IPS-18c (cell line): ENCODE results near the gene KIRREL3.

Source experiments
- H3K4me3 ChIP-seq: 2 replicates; pipeline ENCODE4 v1.7.0; 2013; ENCODE audit warnings: low read depth, mild to moderate bottlenecking, low read length, moderate library complexity; ENCODE audit not compliant: insufficient read depth
- H3K9me3 ChIP-seq: one replicate; pipeline ENCODE4 v1.6.1; 2013; ENCODE audit warnings: mild to moderate bottlenecking, low read length, moderate library complexity; ENCODE audit not compliant: control insufficient read depth, insufficient read depth

KIRREL3 gene

DNA sequence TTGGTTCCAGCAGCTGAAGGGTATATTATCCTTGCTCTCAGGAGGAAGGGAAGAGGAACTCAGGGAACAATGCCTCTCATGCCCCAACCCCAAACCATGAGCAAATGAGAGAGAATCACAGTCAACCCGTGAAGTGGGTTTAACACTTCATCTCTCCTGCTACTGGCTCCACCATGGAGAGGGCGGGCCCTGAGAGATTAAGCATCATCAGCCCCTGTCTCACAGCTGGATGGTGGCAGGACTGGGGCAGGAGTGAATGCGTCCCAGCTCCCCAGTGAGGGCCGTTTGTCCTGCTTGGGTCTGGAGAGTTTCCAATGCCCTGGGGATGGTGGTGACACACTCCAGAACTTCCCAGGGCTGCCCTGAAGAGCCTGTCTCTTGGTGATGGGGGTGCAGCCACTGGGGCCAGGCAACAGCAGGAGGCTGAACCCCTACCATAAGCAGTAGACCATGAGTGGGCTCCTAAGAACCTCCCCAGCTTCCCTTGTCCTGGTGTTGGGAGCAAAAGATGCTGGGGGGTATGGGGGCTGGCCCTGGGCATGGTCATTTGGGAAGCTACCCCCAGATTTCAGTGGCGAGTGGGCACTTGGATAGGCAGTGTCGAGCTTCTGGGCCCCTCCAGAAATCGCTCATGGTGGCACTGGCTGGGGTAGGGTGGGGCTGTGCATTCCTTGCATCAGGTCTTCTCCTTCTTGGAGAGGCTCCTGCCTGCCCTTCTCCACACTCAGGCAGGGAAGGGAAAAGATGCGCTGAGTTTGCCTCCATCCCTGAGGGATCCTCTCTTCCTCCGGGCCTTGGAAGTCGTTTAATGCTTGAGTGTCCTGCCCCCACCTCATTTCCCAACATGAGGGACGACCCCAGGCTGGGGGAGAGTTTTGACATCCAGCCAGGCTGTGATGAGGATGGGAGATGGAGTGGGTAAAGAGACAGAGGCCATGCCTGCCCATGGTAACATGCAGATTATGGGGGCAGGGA, 487.5 kb downstream of the KIRREL3 start:
- H3K9me3 ChIP-seq = no peaks in the 10 kb centered on the region
- no peak overlapping the region for H3K4me3 ChIP-seq

DNA sequence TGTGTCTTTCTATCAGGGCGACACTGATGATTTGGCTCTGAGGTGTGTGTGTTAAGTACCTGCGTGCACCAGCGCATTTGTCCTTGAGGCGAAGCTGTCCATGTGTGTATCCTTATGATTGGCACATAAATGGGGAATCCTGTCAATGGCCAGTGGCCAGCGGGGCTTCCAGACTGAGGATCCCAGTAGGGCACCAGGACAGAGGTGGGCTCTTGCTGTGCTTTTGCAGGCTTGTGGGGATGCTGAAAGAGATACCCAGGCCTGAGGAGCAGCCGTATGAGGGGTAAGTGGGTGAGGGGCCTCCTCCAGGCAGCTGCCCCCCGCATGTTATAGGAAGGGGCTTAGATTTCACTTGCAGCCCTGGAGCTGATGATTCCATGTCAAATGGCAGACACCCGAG, 488.3 kb downstream of the KIRREL3 start:
- H3K4me3 ChIP-seq = no peak overlapping the region
- H3K9me3 ChIP-seq = peaks cover 3% of the 10 kb centered on the region

DNA sequence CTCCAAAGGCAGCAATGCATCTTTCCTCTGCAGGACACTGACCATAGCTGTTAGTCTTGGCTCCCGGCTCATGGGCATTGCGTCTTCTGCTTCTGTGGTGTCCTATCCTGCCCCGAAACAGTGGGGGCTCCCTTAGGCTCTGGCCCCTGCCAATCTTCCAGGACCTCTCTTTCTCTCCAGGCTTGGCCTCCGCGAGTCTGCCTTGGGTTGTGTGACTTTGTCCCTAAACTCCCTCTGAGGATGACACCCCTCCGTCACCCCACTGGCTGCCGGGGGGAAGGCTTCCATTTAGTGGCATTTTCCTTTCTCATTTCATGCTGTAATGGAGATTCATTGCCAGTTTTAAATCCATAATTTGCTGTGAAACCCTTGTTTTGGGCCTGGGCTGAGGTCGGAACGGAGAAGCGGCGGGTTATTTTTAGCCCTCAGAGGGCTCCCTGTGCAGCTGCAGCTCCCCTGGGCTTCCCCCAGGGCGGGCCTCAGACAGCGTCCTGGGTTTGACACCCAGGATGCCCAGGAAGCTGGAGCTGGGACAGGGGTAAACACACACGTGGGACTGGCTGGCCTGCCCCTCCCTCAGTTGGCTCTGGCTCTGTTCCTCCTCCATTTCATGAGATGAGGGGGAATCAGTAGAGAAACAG, 489.0 kb downstream of the KIRREL3 start:
- H3K4me3 ChIP-seq = no peak overlapping the region
- H3K9me3 ChIP-seq = peaks cover 8% of the 10 kb centered on the region

DNA sequence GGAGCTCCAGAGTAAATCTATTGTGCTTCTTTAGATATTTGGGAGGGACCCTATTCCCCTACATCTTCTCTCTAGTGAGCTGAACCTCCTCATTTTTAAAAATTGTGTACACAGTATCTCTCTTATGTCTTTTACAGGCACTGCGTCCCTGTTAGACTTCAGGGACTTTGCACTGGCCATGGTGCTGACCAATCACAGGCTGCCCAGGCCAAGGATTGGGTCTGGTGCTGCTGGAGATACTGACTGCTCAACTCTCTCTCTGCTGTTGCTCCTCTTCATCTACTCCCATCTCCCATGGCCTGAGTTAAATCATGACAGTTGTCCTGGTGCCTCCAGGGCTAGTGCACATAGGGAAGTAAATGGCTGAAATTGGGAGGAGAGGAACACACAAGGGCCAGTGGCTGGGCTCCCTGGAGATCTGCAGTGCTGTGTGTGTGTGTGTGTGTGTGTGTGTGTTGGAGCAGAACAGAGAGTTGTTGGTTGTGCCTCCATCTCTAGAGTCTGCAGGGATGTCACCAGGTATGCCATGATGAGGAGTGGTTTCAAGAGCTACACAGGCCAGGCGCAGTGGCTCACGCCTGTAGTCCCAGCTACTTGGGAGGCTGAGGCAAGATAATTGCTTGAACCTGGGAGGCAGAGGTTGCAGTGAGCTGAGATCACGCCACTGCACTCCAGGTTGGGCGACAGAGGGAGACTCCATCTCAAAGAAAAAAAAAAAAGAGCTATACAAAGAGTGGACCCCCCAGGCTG, 489.8 kb downstream of the KIRREL3 start:
- H3K9me3 ChIP-seq = peaks cover 8% of the 10 kb centered on the region

DNA sequence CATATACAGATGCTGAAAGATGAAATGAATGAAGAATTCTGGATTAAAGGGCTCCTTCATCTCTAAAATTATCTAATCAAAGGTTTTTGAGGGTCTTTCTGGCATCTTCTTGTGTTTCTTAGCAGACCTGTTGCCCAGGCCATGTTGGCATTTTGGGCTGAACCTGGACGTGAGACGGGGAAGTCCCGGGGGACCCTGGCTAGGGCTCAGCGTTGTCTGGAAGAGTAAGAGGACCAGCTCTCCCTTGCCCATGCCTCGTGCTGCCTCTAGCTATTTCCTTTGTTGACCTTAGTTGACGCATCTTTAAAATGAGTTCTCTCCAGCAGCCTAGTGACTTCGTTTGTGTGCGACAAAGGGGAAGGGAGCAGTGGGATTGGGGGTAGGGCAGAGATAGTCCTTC, 492.9 kb downstream of the KIRREL3 start:
- H3K9me3 ChIP-seq = peaks cover 8% of the 10 kb centered on the region
- H3K4me3 ChIP-seq = no peak overlapping the region

More for the DNA sequence above, 489.8 kb downstream of the KIRREL3 start:
- no peak overlapping the region for H3K4me3 ChIP-seq

DNA sequence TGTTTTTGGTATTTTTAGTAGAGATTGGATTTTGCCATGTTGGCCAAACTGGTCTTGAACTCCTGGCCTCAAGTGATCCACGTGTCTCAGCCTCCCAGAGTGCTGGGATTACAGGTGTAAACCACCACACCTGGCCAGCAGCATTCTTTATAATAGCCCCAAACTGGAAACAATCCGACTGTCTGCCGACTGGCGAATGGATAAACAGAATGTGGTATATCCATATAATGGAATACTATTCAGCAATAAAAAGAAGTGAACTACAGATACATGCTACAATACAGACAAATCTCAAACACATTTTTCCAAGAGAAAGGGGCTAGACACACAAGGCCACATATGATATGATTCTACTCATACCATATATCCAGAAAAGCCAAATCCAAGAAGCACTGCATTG, 493.8 kb downstream of the KIRREL3 start:
- H3K9me3 ChIP-seq = peaks cover 8% of the 10 kb centered on the region
- H3K4me3 ChIP-seq = no peak overlapping the region

DNA sequence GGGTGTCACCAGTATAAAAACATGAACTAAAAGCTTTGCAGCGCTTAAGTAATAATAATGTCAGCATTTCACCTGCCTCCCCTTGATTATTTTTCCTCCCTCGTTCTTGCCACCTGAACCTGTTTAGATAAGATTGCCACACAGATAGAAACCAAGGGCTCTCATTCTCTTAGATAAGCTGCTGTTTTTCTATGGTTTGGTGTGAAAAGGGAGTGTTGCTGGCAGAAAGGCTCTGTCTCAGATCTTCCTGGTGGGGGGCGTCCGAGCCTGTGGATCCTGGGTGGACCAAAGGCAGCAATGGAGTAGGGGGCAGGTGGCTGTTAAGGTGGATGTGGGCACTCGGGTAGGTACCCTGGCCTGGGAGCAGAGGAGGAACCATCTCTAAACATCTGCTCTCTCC, 497.6 kb downstream of the KIRREL3 start:
- no peak overlapping the region for H3K4me3 ChIP-seq
- H3K9me3 ChIP-seq = peaks cover 8% of the 10 kb centered on the region

DNA sequence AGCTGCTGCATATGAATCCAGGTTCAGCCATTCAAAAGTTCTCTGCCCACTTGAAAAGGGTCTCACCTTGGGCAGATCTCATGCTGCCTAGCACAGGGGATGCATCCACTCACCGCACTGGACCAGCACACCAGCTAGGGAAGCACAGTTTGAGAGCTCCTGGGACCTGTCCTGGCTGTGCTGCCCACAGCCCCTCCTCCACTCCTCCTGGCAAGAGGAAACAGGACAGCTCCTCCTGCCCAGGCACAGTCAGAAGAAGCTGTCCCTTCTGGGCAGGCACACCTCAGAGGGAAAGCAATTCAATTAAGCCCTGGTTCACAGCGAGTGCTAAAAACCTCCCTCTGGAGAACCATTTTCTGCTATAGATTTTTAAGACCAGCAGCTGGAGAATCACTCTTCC, 498.4 kb downstream of the KIRREL3 start:
- peaks cover 4% of the 10 kb centered on the region for H3K9me3 ChIP-seq
- no peak overlapping the region for H3K4me3 ChIP-seq

DNA sequence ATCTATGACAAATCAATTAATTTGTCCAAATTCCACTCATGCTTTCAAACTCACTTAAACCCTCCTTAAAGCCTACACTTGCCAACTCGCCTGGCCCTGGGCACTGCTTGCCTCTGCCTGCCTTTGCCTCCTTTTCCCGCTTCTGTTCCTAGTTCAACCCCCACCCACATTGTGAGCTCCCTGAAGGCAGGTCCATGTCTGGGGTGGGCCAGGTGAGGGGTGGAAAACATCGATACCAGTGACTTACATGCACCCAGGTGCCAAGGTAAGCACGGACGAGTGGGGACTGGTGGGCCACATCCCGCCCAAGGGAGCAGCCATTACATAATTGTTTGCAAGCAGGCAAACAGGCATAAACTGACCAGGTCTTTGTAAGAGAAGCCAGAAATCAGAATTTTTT, 498.9 kb downstream of the KIRREL3 start:
- H3K4me3 ChIP-seq = no peak overlapping the region
- H3K9me3 ChIP-seq = no peaks in the 10 kb centered on the region

DNA sequence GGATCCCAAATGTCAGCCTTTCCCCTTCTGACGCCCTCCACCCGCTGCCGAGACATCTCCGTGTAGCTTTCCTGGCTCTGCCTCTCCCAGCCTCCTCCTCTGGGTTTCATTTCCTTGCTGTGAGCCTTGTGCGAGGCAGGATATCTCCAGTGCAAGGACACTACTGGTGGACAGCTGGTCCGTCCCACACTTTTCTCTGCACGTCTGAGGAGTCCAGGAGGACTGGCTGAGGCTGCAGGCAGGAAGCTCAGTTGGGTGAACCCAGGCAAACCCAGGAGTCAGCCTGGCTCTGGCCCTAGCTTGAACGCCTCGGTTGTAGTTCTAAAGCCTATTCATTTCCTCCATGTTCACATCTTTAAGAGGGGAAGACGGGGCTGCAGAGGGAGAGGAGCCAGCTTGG, 499.6 kb downstream of the KIRREL3 start:
- H3K9me3 ChIP-seq = no peaks in the 10 kb centered on the region
- no peak overlapping the region for H3K4me3 ChIP-seq

DNA sequence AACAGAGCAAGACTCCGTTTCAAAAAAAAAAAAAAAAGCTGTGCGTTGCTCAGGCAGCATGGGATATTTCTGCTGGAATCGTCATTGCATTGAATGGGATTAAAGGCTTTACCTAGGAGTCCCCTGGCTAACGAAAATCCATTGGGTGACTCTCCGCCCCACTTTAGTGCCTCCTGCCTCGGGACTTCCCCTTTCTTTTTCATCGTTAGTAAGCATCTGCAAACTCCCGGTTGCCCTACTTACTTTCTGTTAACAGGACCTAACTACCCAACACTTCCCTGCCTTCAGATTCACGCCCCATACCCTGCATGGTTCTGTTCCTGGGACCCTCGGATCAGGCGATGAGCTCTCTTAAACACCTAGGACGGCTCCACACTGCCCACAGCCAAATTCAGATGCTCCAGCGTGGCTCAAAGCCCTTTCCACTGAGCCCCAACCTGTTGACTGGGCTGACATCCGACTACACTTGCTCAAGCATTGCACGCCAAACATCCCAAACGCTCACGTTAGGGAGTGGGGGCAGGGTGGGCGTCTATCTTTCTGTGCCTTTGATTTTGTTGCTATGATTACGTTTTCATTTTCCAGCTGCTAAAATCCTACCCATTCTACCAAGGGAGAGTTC, 501.3 kb downstream of the KIRREL3 start:
- Histone ChIP-seq H3K9me3 (no peaks in the 10 kb centered on the region), H3K4me3 (no peak overlapping the region)

DNA sequence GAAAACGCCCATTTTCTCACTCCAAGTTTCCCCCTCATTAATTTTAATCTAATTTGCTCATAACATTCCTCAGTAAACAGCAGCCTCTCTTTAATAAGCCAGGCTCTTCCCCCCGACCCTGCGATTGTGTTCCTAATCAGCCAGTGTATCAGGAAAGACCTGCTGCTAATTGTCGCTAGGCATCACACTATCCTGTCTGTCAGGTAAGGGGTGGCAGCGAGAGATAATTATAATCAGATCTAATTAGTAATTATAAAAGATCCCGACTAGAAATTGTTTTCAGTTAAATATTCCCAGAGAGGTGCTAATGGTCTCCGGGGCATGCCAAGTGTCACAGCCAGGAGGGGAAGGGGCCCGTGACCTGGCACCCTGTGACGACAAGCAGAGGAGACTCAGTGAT, 502.3 kb downstream of the KIRREL3 start:
- Histone ChIP-seq H3K4me3 (no peak overlapping the region), H3K9me3 (no peaks in the 10 kb centered on the region)

DNA sequence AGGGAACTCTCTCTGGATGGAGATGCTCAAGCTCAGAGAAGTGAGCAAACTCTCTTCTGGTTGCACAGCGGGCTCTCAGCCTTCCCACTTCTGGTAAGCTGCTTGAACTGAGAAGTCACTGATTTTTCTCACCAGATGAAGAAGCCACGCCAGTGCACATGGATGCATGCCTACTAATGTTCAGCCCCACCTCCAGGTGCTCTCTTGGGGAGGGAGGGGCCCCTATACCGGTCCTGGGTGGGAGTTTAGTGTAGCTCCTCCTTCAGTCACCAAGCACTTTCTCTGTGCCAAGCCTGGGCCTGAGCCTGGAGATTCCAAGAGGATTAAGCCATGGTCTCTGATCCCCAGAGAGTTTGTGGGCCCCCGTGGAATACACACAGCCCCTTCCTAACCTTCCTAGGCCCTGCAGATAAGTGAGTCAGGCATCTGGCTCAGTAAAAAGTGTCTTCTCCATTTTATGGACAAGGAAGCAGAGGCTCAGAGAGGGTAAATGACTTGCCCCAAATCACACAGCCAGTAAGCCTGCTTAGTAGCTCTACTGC, 502.9 kb downstream of the KIRREL3 start:
- H3K4me3 ChIP-seq = no peak overlapping the region
- H3K9me3 ChIP-seq = no peaks in the 10 kb centered on the region

DNA sequence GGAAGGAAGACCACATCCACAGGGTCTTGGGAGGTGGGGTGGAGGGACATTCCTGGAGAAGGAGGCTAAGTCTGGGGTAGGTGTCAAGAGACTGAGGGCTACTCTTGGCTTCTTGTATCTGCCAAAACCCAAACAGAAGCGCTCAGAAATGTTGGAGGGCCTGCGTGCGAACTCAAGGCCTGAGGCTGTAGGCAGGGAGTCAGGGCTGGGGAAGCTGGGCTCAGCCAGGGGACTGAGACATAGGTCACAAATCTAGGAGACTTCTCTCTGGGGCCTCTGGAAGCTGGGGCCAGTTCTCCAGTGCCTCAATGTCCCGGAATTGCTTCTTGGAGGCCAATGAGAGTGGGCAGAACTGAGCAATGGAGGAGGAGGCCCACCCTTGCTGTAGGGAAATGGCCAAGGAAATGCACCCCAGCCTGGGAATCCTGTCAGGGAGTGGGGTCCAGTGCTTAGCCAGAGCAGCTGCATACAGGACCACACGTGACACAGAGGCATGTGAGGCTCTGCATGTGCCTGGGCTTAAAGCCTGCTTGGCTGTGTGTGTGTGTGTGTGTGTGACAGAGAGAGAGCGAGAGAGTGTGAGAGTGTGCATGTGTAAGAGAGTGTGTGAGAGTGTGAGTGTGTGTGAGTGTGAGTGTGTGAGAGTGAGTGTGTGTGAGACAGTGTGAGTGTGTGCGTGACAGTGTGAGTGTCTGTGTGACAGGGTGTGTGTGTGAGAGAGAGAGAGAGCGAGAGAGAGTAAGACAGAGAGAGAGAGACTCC, 503.8 kb downstream of the KIRREL3 start:
- Histone ChIP-seq H3K9me3 (no peaks in the 10 kb centered on the region), H3K4me3 (no peak overlapping the region)

DNA sequence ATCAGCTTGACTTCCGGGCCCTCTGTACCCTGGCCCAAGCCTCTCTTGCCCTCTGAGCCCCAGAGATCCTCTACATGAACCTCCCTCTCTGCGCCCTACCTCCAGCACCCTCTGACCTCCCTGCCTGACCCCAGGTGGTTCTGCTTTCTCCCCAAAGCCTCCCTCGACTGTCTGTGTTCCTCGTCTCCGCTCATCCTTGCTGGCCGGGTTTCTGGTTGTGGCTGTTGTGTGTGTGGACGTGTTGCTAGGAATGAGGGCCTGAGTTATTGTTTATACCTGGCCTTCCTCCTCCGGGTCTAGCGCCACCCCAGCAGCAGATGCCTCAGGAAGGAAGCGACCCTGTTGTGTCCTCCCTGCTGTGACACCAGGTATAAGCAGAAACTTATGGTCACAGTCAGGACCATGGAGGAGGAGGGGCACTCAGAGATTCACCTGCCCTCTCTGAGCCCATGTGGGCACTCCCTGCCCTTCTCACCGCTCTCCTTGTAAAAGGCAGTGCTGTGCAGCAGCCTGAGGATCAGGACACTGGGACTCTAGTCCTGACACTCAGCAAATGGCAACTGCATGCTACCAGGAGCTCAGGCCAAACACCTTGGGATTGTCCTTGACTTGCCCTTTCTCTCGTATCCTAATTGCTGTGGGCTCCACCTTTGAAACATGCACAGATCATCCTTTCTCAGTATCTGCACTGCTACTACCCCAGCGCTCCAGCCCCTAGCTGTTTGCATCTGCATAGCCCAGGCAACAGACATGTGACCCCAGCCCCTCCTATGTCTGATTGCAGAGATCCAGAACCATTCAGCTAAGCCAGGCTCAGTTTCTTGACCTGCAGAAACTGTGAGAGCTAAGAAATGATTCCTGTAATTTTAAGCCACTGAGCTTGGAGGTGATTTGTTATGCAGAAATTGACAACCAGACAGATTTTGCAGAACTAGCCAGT, 505.0 kb downstream of the KIRREL3 start:
- Histone ChIP-seq H3K4me3 (no peak overlapping the region), H3K9me3 (peaks cover under 1% of the 10 kb centered on the region)
